ENCODE measurements around the gene HSPA2. TPM values are rescaled to one million over a fixed set of nuclear protein-coding genes. Genes with fewer than 3 reads are reported as not detected.
"Not testable (repeated sequence)": the region's sequence is repeated elsewhere in the genome, so short reads cannot be mapped to it uniquely, and the experiment has no call there.

Gene HSPA2
- total RNA-seq, 1 donor from 2014 or later = 74.9 TPM

GRCh38 chr14:64550621-64551333, 10.2 kb downstream of the HSPA2 start:
- no peak for DNase-seq (ENCODE audit: low spot score)
- intact Hi-C loops (cut with DNase I) = no loop called here

GRCh38 chr14:64554556-64554955, 14.0 kb downstream of the HSPA2 start:
- DNase-seq (ENCODE audit: low spot score) = no peak

GRCh38 chr14:64556526-64556925, 16.0 kb downstream of the HSPA2 start:
- intact Hi-C loops (cut with DNase I) = no loop called here
- no peak for DNase-seq (ENCODE audit: low spot score)

More at GRCh38 chr14:64554556-64554955, 14.0 kb downstream of the HSPA2 start:
- intact Hi-C loops (cut with DNase I) = no loop called here

GRCh38 chr14:64558216-64558615, 17.7 kb downstream of the HSPA2 start:
- intact Hi-C loops (cut with DNase I); DNase-seq (ENCODE audit: low spot score): not testable (repeated sequence)

GRCh38 chr14:64561631-64562030, 21.1 kb downstream of the HSPA2 start:
- intact Hi-C loops (cut with DNase I) = no loop called here
- DNase-seq (ENCODE audit: low spot score) = no peak

GRCh38 chr14:64562436-64562835, 21.9 kb downstream of the HSPA2 start:
- intact Hi-C loops (cut with DNase I) = no loop called here
- no peak for DNase-seq (ENCODE audit: low spot score)

- intact Hi-C loops (cut with DNase I) = no loop called here
- no peak for DNase-seq (ENCODE audit: low spot score)
Measured at GRCh38 chr14:64563696-64564095, 23.2 kb downstream of the HSPA2 start.

- DNase-seq (ENCODE audit: low spot score) = no peak
- intact Hi-C loops (cut with DNase I) = no loop called here
Measured at GRCh38 chr14:64566651-64567122, 26.1 kb downstream of the HSPA2 start.

- DNase-seq (ENCODE audit: low spot score) = no peak
- intact Hi-C loops (cut with DNase I) = no loop called here
Measured at GRCh38 chr14:64569138-64569631, 28.6 kb downstream of the HSPA2 start.

GRCh38 chr14:64569646-64570045, 29.1 kb downstream of the HSPA2 start:
- intact Hi-C loops (cut with DNase I); DNase-seq (ENCODE audit: low spot score): not testable (repeated sequence)

GRCh38 chr14:64572386-64573104, 32.0 kb downstream of the HSPA2 start:
- intact Hi-C loops (cut with DNase I) = no loop called here
- DNase-seq (ENCODE audit: low spot score) = no peak

- DNase-seq (ENCODE audit: low spot score) = no peak
- intact Hi-C loops (cut with DNase I) = no loop called here
Measured at GRCh38 chr14:64573109-64573508, 32.6 kb downstream of the HSPA2 start.

GRCh38 chr14:64574371-64575107, 34.0 kb downstream of the HSPA2 start:
- DNase-seq (ENCODE audit: low spot score) = no peak
- intact Hi-C loops (cut with DNase I) = no loop called here

GRCh38 chr14:64577211-64577610, 36.7 kb downstream of the HSPA2 start:
- no peak for DNase-seq (ENCODE audit: low spot score)
- intact Hi-C loops (cut with DNase I) = no loop called here

- no peak for DNase-seq (ENCODE audit: low spot score)
- intact Hi-C loops (cut with DNase I) = no loop called here
Measured at GRCh38 chr14:64580467-64580866, 39.9 kb downstream of the HSPA2 start.

GRCh38 chr14:64581363-64581762, 40.8 kb downstream of the HSPA2 start:
- intact Hi-C loops (cut with DNase I) = no loop called here
- no peak for DNase-seq (ENCODE audit: low spot score)

GRCh38 chr14:64581817-64582216, 41.3 kb downstream of the HSPA2 start:
- intact Hi-C loops (cut with DNase I) = no loop called here

GRCh38 chr14:64584190-64584589, 43.6 kb downstream of the HSPA2 start:
- intact Hi-C loops (cut with DNase I) = no loop called here
- DNase-seq (ENCODE audit: low spot score) = no peak

More at GRCh38 chr14:64581817-64582216, 41.3 kb downstream of the HSPA2 start:
- DNase-seq (ENCODE audit: low spot score) = no peak

- no peak for DNase-seq (ENCODE audit: low spot score)
- intact Hi-C loops (cut with DNase I) = no loop called here
Measured at GRCh38 chr14:64591809-64592208, 51.3 kb downstream of the HSPA2 start.
